ENCODE measurements around the gene DMRTC1B.
"Not testable (repeated sequence)": the region's sequence is repeated elsewhere in the genome, so short reads cannot be mapped to it uniquely, and the experiment has no call there.

DNA sequence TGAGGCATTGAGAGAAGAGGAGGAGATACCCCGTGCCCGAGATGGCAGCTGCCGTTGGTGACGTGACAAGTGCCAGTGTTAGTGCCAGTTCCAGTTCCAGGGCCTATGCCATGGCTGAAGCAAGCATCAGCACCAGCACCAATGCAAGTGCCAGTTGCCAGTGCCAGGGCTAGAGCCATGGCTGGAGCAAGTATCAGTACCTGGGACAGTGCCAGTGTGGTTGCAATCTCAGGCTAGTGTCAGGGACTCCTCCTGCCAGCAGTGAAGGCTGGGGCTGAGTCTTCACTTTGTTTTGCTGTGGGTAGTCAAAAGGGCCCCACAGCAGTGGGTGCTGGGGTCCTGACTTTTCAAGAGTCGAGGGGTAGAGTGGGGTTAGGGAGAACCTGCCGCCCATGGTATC lies 1.5 kb downstream of the DMRTC1B start:
- TF ChIP-seq, protein P1, sequence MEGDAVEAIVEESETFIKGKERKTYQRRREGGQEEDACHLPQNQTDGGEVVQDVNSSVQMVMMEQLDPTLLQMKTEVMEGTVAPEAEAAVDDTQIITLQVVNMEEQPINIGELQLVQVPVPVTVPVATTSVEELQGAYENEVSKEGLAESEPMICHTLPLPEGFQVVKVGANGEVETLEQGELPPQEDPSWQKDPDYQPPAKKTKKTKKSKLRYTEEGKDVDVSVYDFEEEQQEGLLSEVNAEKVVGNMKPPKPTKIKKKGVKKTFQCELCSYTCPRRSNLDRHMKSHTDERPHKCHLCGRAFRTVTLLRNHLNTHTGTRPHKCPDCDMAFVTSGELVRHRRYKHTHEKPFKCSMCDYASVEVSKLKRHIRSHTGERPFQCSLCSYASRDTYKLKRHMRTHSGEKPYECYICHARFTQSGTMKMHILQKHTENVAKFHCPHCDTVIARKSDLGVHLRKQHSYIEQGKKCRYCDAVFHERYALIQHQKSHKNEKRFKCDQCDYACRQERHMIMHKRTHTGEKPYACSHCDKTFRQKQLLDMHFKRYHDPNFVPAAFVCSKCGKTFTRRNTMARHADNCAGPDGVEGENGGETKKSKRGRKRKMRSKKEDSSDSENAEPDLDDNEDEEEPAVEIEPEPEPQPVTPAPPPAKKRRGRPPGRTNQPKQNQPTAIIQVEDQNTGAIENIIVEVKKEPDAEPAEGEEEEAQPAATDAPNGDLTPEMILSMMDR (IDR thresholded peaks at IDR 0.05), result not testable (repeated sequence)
- not testable (repeated sequence) for TF ChIP-seq SIN3A (IDR thresholded peaks at IDR 0.05; ENCODE audit: borderline replicate concordance, insufficient read depth, low read depth, low read length); POLR2AphosphoS5 (IDR thresholded peaks at IDR 0.05; ENCODE audit: low read depth, low read length)
- TF ChIP-seq, protein P2, sequence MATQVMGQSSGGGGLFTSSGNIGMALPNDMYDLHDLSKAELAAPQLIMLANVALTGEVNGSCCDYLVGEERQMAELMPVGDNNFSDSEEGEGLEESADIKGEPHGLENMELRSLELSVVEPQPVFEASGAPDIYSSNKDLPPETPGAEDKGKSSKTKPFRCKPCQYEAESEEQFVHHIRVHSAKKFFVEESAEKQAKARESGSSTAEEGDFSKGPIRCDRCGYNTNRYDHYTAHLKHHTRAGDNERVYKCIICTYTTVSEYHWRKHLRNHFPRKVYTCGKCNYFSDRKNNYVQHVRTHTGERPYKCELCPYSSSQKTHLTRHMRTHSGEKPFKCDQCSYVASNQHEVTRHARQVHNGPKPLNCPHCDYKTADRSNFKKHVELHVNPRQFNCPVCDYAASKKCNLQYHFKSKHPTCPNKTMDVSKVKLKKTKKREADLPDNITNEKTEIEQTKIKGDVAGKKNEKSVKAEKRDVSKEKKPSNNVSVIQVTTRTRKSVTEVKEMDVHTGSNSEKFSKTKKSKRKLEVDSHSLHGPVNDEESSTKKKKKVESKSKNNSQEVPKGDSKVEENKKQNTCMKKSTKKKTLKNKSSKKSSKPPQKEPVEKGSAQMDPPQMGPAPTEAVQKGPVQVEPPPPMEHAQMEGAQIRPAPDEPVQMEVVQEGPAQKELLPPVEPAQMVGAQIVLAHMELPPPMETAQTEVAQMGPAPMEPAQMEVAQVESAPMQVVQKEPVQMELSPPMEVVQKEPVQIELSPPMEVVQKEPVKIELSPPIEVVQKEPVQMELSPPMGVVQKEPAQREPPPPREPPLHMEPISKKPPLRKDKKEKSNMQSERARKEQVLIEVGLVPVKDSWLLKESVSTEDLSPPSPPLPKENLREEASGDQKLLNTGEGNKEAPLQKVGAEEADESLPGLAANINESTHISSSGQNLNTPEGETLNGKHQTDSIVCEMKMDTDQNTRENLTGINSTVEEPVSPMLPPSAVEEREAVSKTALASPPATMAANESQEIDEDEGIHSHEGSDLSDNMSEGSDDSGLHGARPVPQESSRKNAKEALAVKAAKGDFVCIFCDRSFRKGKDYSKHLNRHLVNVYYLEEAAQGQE (IDR thresholded peaks at IDR 0.05; ENCODE audit: insufficient read depth in 1 of 2, low read depth in 2 of 2, low read length in 1 of 2), result not testable (repeated sequence)

Data from Panc1 (cell line).